GM12891 (cell line): Measurements from ENCODE around the gene TRIO.

ENCODE experiments used
- DNase-seq: peaks from one replicate; pipeline ENCODE4 v3.0.0; 2011; ENCODE audit warnings: low spot score; ENCODE audit not compliant: insufficient read length
- FAIRE-seq: peaks from 2 replicates; lab custom pipeline; 2011; peaks lifted over from hg19 to GRCh38; lab: Jason Lieb, UNC
- PAX5 ChIP-seq: IDR thresholded peaks from 2 replicates; pipeline ENCODE4 v1.6.1; 2011; ENCODE audit warnings: low read length, moderate library complexity, mild to moderate bottlenecking; ENCODE audit not compliant: insufficient read depth, severe bottlenecking
- POLR2A ChIP-seq: IDR thresholded peaks from 2 replicates; pipeline ENCODE4 v1.6.1; 2011; ENCODE audit warnings: low read depth, low read length, control low read depth
- POLR2AphosphoS5 ChIP-seq: IDR thresholded peaks from 2 replicates; pipeline ENCODE4 v1.6.1; 2011; ENCODE audit warnings: low read depth, low read length, control low read depth
- POU2F2 ChIP-seq: IDR thresholded peaks from 2 replicates; pipeline ENCODE4 v1.6.1; 2011; ENCODE audit warnings: low read depth, mild to moderate bottlenecking, control low read depth, low read length, moderate library complexity
- SPI1 ChIP-seq: IDR thresholded peaks from 2 replicates; pipeline ENCODE4 v1.6.1; 2011; ENCODE audit warnings: low read depth, low read length, control low read depth
- TAF1 ChIP-seq: IDR thresholded peaks from 2 replicates; pipeline ENCODE4 v1.6.1; 2011; ENCODE audit warnings: low read depth, low read length, control low read depth

The TRIO gene

GRCh38 chr5:14445013-14445412 lies 301.9 kb downstream of the TRIO start:
- TF ChIP-seq POLR2AphosphoS5: no peak
- DNase-seq: no peak
- FAIRE-seq: no peak

GRCh38 chr5:14445576-14446290 lies 302.6 kb downstream of the TRIO start:
- DNase-seq (no peak), FAIRE-seq (no peak)
- no peak for TF ChIP-seq POLR2AphosphoS5
- no peak for TF ChIP-seq POU2F2
- TF ChIP-seq SPI1: no peak
- no peak for TF ChIP-seq TAF1
- TF ChIP-seq PAX5: no peak
- TF ChIP-seq POLR2A: no peak

GRCh38 chr5:14447958-14448911 lies 305.1 kb downstream of the TRIO start:
- TF ChIP-seq POLR2AphosphoS5 (0 out of 2 replicates have a peak, but pooled peaks have one; percentile 35), SPI1 (no peak)
- DNase-seq: no peak
- FAIRE-seq: no peak

- DNase-seq (no peak), FAIRE-seq (no peak)
- no peak for TF ChIP-seq POLR2A
- no peak for TF ChIP-seq TAF1
- TF ChIP-seq POLR2AphosphoS5: no peak
- TF ChIP-seq SPI1: no peak
- no peak for TF ChIP-seq POU2F2
- no peak for TF ChIP-seq PAX5
These were observed 306.0 kb downstream of the TRIO start for GRCh38 chr5:14449052-14449661.

GRCh38 chr5:14450018-14450524 lies 306.9 kb downstream of the TRIO start:
- FAIRE-seq (no peak), DNase-seq (no peak)
- no peak for TF ChIP-seq POLR2A
- no peak for TF ChIP-seq PAX5
- TF ChIP-seq POLR2AphosphoS5: no peak
- TF ChIP-seq POU2F2: no peak
- TF ChIP-seq TAF1: no peak
- no peak for TF ChIP-seq SPI1

GRCh38 chr5:14450742-14451141 lies 307.6 kb downstream of the TRIO start:
- no peak for FAIRE-seq
- DNase-seq: no peak
- TF ChIP-seq PAX5: no peak
- TF ChIP-seq SPI1: no peak
- TF ChIP-seq POU2F2: no peak
- no peak for TF ChIP-seq POLR2AphosphoS5
- no peak for TF ChIP-seq POLR2A
- no peak for TF ChIP-seq TAF1

GRCh38 chr5:14451871-14452270 lies 308.7 kb downstream of the TRIO start:
- FAIRE-seq (no peak), DNase-seq (no peak)
- TF ChIP-seq SPI1 (no peak), TAF1 (no peak), POU2F2 (no peak), POLR2A (no peak), POLR2AphosphoS5 (no peak), PAX5 (no peak)

GRCh38 chr5:14452685-14453454 lies 309.7 kb downstream of the TRIO start:
- DNase-seq (no peak), FAIRE-seq (no peak)
- TF ChIP-seq POLR2A: no peak
- TF ChIP-seq PAX5: no peak
- TF ChIP-seq POU2F2: no peak
- TF ChIP-seq POLR2AphosphoS5: no peak
- TF ChIP-seq SPI1: peak; percentile 58

- TF ChIP-seq TAF1 (no peak), POU2F2 (no peak), POLR2A (no peak)
- no peak for FAIRE-seq
- DNase-seq: no peak
These were observed 310.3 kb downstream of the TRIO start for GRCh38 chr5:14453481-14453880.
